GM10266 (cell line): ENCODE measurements around the gene HEXB.
A peak's percentile ranks its signal among the peaks of the same experiment; 100 is the strongest.

Experiments used
- DNase-seq: peaks from one replicate; pipeline ENCODE4 v3.0.0; 2012; ENCODE audit errors: extremely low spot score
- CTCF ChIP-seq: IDR thresholded peaks from 2 replicates; pipeline ENCODE4 v1.5.1; 2012; ENCODE audit warnings: mild to moderate bottlenecking, low read depth; ENCODE audit not compliant: control insufficient read depth, insufficient read depth; ENCODE audit errors: missing control alignments

The HEXB gene

DNA sequence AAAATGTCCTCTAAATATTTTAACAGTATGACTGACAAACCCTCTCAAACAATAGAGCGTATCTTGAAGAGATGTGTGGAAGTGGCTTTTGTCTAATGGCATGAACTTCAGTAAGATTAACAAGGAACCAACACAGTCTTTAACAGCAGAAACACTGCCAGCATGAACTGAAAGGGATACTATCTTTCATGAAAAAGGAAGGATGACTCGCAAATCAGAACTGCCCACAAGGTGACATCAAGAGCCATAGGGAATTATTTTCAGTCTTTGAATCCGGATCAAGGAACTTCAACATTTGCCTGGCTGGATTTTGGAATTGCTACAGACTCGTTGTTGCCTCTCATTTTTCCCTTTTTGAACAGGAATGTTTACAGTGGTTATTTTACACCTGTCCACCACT is 5.1 kb upstream of the HEXB start:
- no peak for DNase-seq
- no peak for TF ChIP-seq CTCF

DNA sequence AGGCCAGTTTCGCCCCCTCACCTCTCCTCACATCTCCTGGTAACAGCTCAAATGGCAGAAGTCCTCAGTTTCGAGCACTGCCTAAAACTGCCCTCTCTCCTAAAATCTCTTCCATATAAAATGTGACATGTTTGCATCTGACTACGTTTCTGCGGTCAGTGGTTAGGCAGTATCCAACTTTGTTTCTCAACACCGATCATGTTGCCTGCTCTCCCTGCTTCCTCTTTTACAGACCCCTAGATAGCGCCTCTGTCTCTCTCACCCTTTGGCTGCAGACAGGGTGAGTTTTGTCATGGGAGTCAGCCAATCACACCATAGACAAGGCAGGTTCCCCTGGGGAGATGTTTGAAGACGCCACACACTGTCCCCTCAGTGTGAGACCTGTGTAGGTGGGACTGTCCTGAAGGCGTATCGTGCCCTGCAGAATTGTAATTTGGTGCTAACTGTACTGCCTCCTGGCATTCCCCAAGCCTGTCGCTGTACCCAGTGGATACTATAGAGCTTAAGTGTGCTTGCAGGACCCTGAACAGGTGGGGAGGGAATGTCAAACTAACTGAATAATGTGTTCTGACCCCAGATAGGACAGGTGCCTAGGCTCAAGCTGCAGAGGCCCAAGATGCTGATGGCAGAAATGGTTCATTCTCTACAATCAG is 1.1 kb downstream of the HEXB start:
- no peak for TF ChIP-seq CTCF
- DNase-seq = peak; percentile 67

DNA sequence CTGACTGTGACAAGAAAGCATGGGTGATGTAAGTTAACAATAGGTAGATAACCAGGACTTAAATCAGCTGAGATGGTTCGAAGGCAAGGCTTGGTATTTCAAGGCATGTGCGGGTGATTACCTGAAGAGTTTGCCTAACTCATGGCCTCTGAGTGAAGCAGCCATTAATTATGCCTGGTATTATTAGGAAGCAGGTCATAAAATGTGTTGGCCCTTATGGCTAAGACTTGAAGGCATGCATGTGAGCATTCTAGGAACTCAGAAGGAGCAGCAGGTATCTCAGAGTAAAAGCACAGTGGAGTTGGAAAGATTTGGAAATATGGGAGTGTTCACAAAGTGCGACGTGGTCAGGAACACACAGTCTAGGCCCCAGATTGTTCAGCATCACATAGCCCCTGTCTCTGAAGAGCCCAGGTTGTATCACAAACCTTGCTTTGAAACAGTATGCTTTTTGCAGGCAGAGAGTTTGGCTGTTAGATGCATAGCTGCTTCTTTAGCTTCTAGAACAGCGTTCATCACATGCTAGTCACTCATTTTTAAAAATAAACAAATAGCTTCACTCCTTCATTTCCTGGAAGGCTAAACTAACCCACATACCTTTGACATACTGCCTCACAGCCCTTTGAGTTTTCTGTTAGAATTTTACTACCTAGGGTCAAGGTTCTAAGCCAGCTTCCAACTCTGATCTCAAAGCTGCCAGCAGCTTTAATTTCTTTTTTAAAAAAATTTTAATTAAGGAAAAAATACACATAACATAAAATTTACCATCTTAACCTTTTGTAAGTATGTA is 2.1 kb downstream of the HEXB start:
- no peak for TF ChIP-seq CTCF
- no peak for DNase-seq

DNA sequence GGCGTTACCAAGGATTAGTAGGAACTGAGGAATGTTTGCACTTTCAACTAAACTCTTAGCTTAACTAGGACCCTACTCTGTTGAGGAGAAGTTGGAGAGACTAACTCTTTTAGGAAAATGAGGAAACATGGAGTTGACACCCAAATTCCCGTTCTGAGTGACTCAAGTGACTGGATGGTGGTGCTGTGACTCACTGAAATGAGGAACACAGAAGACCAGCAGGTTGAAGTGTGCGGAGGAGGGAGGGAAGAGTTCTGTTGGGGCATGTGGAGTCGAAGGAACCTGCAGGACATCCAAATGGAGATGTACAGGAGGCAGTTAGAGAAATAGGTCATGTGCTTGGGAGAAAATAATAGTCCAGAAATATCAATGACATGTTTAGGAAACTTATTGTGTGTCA is 8.2 kb downstream of the HEXB start:
- TF ChIP-seq CTCF = no peak
- DNase-seq = no peak

DNA sequence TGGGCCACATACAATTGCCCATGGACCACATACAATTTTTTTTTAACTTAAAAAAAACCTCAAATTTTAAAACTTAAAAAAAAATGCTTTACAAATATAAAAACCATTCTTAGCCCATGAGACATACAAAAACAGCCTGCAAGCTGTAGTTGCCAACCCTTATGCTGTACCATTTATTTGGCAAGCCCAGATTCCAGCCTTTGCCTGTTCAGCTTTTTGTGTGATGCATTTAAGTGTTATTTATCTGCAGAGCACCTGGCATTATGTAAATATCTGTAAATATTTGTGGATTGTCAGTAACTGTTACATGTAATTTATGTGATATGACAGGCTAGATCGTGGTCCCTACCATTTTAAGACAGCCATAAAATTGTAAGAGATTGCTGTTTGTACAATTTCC is 32.6 kb downstream of the HEXB start:
- no peak for DNase-seq
- TF ChIP-seq CTCF = no peak

GRCh38 chr5:74722271-74722670 is 37.2 kb downstream of the HEXB start:
- no peak for DNase-seq
- TF ChIP-seq CTCF = no peak

GRCh38 chr5:74725331-74725730 is 40.3 kb downstream of the HEXB start:
- no peak for DNase-seq
- no peak for TF ChIP-seq CTCF
